ENCODE results near the gene ZNF615. TPM values are rescaled to one million over a fixed set of nuclear protein-coding genes. Genes with fewer than 3 reads are reported as not detected.
"Not testable (repeated sequence)": the region's sequence is repeated elsewhere in the genome, so short reads cannot be mapped to it uniquely, and the experiment has no call there.

ZNF615 gene
- 10 to 100 TPM; 10.5 to 11.7 TPM for total RNA-seq

- Mint-ChIP-seq H3K27me3 (no peaks in the 10 kb centered on the region), H3K4me3 (peak within 1 kb of the TSS; percentile 96), H3K36me3 (ENCODE audit: low read depth) (peaks cover 66% of the 10 kb centered on the region), H3K27ac (peak within 1 kb of the TSS; percentile 99), H3K4me1 (peaks cover 20% of the 10 kb centered on the region), H3K9me3 (peaks cover 42% of the 10 kb centered on the region)
- CTCF ChIA-PET = interaction anchor here (0.5 kb wide), 1 partner anchor 10 kb away, joined by 4 read pairs; no protein-coding TSS in a partner anchor
- POLR2A ChIA-PET = no interaction called here
- peak; percentile 87 for DNase-seq
These were observed at the start of gene ZNF615 for GRCh38 chr19:52007806-52008557. ZNF615 (minus strand) TSS chr19:52008211; CDS start chr19:52003711, 4,500 bp downstream.

GRCh38 chr19:52056480-52056879 lies 48.5 kb upstream of the ZNF615 start:
- POLR2A ChIA-PET, H3K4me1 Mint-ChIP-seq, H3K27ac Mint-ChIP-seq, H3K4me3 Mint-ChIP-seq, CTCF ChIA-PET, DNase-seq, H3K27me3 Mint-ChIP-seq: not testable (repeated sequence)
- H3K9me3 Mint-ChIP-seq = peaks cover 68% of the 10 kb centered on the region
- H3K36me3 Mint-ChIP-seq (ENCODE audit: low read depth) = peaks cover 56% of the 10 kb centered on the region

- CTCF ChIA-PET, DNase-seq, H3K27ac Mint-ChIP-seq, H3K27me3 Mint-ChIP-seq, POLR2A ChIA-PET, H3K4me3 Mint-ChIP-seq: not testable (repeated sequence)
- Mint-ChIP-seq H3K4me1 (peaks cover 23% of the 10 kb centered on the region), H3K9me3 (peaks cover 58% of the 10 kb centered on the region), H3K36me3 (ENCODE audit: low read depth) (peaks cover 77% of the 10 kb centered on the region)
These were observed 43.7 kb upstream of the ZNF615 start for GRCh38 chr19:52051736-52052135.

- Mint-ChIP-seq H3K27me3 (no peaks in the 10 kb centered on the region), H3K36me3 (ENCODE audit: low read depth) (peaks cover 81% of the 10 kb centered on the region), H3K4me1 (peaks cover 23% of the 10 kb centered on the region), H3K9me3 (peaks cover 51% of the 10 kb centered on the region), H3K4me3 (peak within 1 kb of the TSS; percentile 98), H3K27ac (peak within 1 kb of the TSS; percentile 98)
- ChIA-PET CTCF (interaction anchor here (0.8 kb wide), 2 partner anchors 9 to 20 kb away, joined by 3 read pairs; no protein-coding TSS in a partner anchor), POLR2A (interaction anchor here (0.5 kb wide), 1 partner anchor 561 kb away, joined by 3 read pairs; no protein-coding TSS in a partner anchor)
- DNase-seq = peak; percentile 80
These were observed 40.8 kb upstream of the ZNF615 start, which contains the start of gene ZNF432 for GRCh38 chr19:52048555-52049501. ZNF432 (minus strand) TSS chr19:52048838; CDS start chr19:52046868, 1,970 bp downstream.

GRCh38 chr19:52039169-52039568 lies 31.2 kb upstream of the ZNF615 start:
- CTCF ChIA-PET = interaction anchor here (0.6 kb wide), 1 partner anchor 9 kb away, joined by 3 read pairs; the partner anchor contains the start of gene ZNF432
- Mint-ChIP-seq H3K4me3 (no peak overlapping the region), H3K36me3 (ENCODE audit: low read depth) (peaks cover 93% of the 10 kb centered on the region), H3K9me3 (peaks cover 44% of the 10 kb centered on the region), H3K27me3 (no peaks in the 10 kb centered on the region), H3K4me1 (no peaks in the 10 kb centered on the region), H3K27ac (no peak overlapping the region)
- POLR2A ChIA-PET = no interaction called here
- no peak for DNase-seq

- H3K9me3 Mint-ChIP-seq = peaks cover 55% of the 10 kb centered on the region
- POLR2A ChIA-PET = no interaction called here
These were observed 26.2 kb upstream of the ZNF615 start for GRCh38 chr19:52034051-52034728.

GRCh38 chr19:52028780-52029123 lies 20.7 kb upstream of the ZNF615 start:
- peaks cover 50% of the 10 kb centered on the region for H3K9me3 Mint-ChIP-seq
- POLR2A ChIA-PET = no interaction called here
- CTCF ChIA-PET = interaction anchor here (0.6 kb wide), 2 partner anchors 17 to 21 kb away, joined by 3 read pairs; no protein-coding TSS in a partner anchor
- H3K27me3 Mint-ChIP-seq = no peaks in the 10 kb centered on the region
- peaks cover 21% of the 10 kb centered on the region for H3K4me1 Mint-ChIP-seq
- H3K36me3 Mint-ChIP-seq (ENCODE audit: low read depth) = peaks cover 75% of the 10 kb centered on the region
- no peak for DNase-seq
- peak overlapping the region; percentile 85 for H3K4me3 Mint-ChIP-seq
- H3K27ac Mint-ChIP-seq = peak overlapping the region; percentile 98

More at GRCh38 chr19:52034051-52034728, 26.2 kb upstream of the ZNF615 start:
- H3K4me1 Mint-ChIP-seq = peaks cover 3% of the 10 kb centered on the region
- H3K27me3 Mint-ChIP-seq = no peaks in the 10 kb centered on the region
- H3K4me3 Mint-ChIP-seq = no peak overlapping the region
- H3K36me3 Mint-ChIP-seq (ENCODE audit: low read depth) = peaks cover 84% of the 10 kb centered on the region
- no peak for DNase-seq
- H3K27ac Mint-ChIP-seq = no peak overlapping the region
- CTCF ChIA-PET = no interaction called here

- POLR2A ChIA-PET = no interaction called here
- Mint-ChIP-seq H3K4me3 (peak within 1 kb of the TSS; percentile 85), H3K27me3 (no peaks in the 10 kb centered on the region), H3K9me3 (peaks cover 54% of the 10 kb centered on the region), H3K27ac (peak within 1 kb of the TSS; percentile 98), H3K36me3 (ENCODE audit: low read depth) (peaks cover 76% of the 10 kb centered on the region), H3K4me1 (peaks cover 21% of the 10 kb centered on the region)
- DNase-seq = peak; percentile 88
- CTCF ChIA-PET = interaction anchor here (0.6 kb wide), 2 partner anchors 17 to 21 kb away, joined by 3 read pairs; no protein-coding TSS in a partner anchor
These were observed 20.2 kb upstream of the ZNF615 start, which contains the start of gene ZNF614 for GRCh38 chr19:52028027-52028779. ZNF614 (minus strand) TSS chr19:52028379; CDS start chr19:52025745, 2,634 bp downstream.

GRCh38 chr19:52026255-52026990 lies 18.4 kb upstream of the ZNF615 start:
- Mint-ChIP-seq H3K4me3 (peak overlapping the region; percentile 85), H3K4me1 (peaks cover 21% of the 10 kb centered on the region), H3K9me3 (peaks cover 59% of the 10 kb centered on the region), H3K36me3 (ENCODE audit: low read depth) (peaks cover 81% of the 10 kb centered on the region)
- POLR2A ChIA-PET, DNase-seq, CTCF ChIA-PET, H3K27me3 Mint-ChIP-seq, H3K27ac Mint-ChIP-seq: not testable (repeated sequence)

GRCh38 chr19:52024478-52024877 lies 16.5 kb upstream of the ZNF615 start:
- H3K4me3 Mint-ChIP-seq, H3K27ac Mint-ChIP-seq, H3K27me3 Mint-ChIP-seq, POLR2A ChIA-PET, DNase-seq, CTCF ChIA-PET: not testable (repeated sequence)
- Mint-ChIP-seq H3K4me1 (peaks cover 20% of the 10 kb centered on the region), H3K9me3 (peaks cover 64% of the 10 kb centered on the region), H3K36me3 (ENCODE audit: low read depth) (peaks cover 84% of the 10 kb centered on the region)

GRCh38 chr19:52022193-52022592 lies 14.2 kb upstream of the ZNF615 start:
- H3K27me3 Mint-ChIP-seq = no peaks in the 10 kb centered on the region
- H3K9me3 Mint-ChIP-seq = peaks cover 77% of the 10 kb centered on the region
- H3K27ac Mint-ChIP-seq = no peak overlapping the region
- ChIA-PET POLR2A (no interaction called here), CTCF (no interaction called here)
- no peak for DNase-seq
- H3K36me3 Mint-ChIP-seq (ENCODE audit: low read depth) = peaks cover 96% of the 10 kb centered on the region
- H3K4me1 Mint-ChIP-seq = peaks cover 13% of the 10 kb centered on the region
- no peak overlapping the region for H3K4me3 Mint-ChIP-seq
